Stimulated activated memory B cell treated with anti-CD40 and anti-IgM and Interleukin-4, amounts not matched to agents 10 μg/mL and 1 μg/mL and 100 μg/mL, for 72 hours (primary cell): ENCODE results near the gene PSD2.
A peak's percentile ranks its signal among the peaks of the same experiment; 100 is the strongest.
"Not testable (repeated sequence)": the region's sequence is repeated elsewhere in the genome, so short reads cannot be mapped to it uniquely, and the experiment has no call there.

Source experiments
- ATAC-seq: fragments of 150-1000 bp; cut with Tn5 transposase; 2 replicates; pipeline ENCODE4 v1.10.0; 2021
- H3K27ac Mint-ChIP-seq: one replicate; pipeline ENCODE4 v1.8.0; 2022; ENCODE audit warnings: mild to moderate bottlenecking, mixed read lengths
- H3K27me3 Mint-ChIP-seq: one replicate; pipeline ENCODE4 v1.8.0; 2022; ENCODE audit warnings: mixed read lengths
- H3K36me3 Mint-ChIP-seq: one replicate; pipeline ENCODE4 v1.8.0; 2022; ENCODE audit warnings: mixed read lengths
- H3K4me1 Mint-ChIP-seq: one replicate; pipeline ENCODE4 v1.8.0; 2022; ENCODE audit warnings: mixed read lengths
- H3K4me3 Mint-ChIP-seq: one replicate; pipeline ENCODE4 v1.8.0; 2022; ENCODE audit warnings: mild to moderate bottlenecking, moderate library complexity, mixed read lengths
- H3K9me3 Mint-ChIP-seq: one replicate; pipeline ENCODE4 v1.8.0; 2022; ENCODE audit warnings: mixed read lengths

The PSD2 gene

DNA sequence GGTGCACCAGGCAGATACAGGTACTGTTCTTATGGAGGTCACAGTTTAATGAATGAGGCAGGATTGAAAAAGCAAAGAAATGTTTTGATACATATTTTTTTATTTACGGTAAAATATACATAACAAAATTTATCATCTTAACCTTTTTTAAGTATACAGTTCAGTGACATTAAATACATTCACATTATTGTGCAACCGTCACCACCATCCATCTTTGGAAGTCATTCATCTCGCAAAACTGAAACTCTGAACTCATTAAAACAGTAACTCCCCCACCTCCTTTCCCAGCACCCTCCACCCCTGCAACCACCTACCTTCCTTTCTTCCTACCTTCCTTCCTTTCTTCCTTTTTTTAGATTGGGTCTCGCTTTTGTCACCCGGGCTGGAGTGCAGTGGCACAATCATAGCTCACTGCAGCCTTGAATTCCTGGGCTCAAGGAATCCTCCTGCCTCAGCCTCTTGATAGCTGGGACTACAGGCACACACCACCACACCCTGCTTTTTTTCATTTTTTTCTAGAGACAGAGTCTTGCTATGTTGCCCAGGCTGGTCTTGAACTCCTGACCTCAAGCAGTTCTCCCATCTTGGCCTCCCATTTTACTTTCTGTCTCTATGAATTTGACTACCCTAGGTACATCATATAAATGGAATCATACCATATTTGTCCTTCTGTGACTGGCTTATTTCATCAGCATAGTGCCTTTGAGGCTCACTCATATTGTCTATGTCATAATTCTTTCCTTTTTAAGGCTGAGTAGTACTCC lies 22.5 kb upstream of the PSD2 start:
- H3K9me3 Mint-ChIP-seq, result no peaks in the 10 kb centered on the region
- H3K4me3 Mint-ChIP-seq, result no peak overlapping the region
- no peak for ATAC-seq
- peaks cover 20% of the 10 kb centered on the region for H3K4me1 Mint-ChIP-seq
- no peaks in the 10 kb centered on the region for H3K36me3 Mint-ChIP-seq
- H3K27me3 Mint-ChIP-seq, result peaks cover 21% of the 10 kb centered on the region
- H3K27ac Mint-ChIP-seq, result no peak overlapping the region

DNA sequence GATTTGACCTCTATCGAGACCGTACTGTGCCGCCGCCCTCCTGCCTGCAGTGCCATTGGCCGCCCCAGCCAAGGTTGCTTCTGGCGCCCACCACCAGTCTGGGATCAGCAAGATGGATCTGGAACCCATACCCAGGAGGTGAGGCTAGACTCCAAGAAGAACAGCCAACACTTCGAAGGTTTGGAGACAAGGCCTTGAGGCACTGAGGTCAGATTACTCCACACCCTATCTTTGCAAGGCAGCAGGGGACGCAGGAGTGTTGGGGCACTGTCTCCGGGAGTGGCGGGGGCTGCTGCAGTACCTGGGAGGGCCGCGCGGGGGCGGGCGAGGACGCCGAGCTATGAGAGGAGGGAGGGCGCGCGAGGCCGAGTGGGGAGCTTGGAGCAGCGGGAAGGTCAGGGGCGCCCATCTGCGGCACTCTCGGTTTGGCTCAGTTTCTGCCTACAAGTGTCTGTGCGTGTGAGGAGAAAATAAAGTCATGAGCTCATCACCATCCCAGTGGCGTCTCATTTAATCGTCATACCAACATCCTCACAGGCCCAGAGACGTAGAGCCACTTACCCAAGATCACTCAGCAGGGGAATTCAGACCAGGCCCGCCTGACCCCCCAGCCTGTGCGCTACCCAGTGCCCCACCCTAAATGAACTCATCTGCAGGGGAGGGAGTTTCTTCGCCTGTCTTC lies 20.5 kb upstream of the PSD2 start:
- Mint-ChIP-seq H3K27ac (peak overlapping the region; percentile 26), H3K4me1 (peaks cover 20% of the 10 kb centered on the region), H3K4me3 (peak overlapping the region; percentile 45), H3K36me3 (no peaks in the 10 kb centered on the region), H3K27me3 (peaks cover 21% of the 10 kb centered on the region), H3K9me3 (no peaks in the 10 kb centered on the region)
- ATAC-seq, result peak; percentile 84

DNA sequence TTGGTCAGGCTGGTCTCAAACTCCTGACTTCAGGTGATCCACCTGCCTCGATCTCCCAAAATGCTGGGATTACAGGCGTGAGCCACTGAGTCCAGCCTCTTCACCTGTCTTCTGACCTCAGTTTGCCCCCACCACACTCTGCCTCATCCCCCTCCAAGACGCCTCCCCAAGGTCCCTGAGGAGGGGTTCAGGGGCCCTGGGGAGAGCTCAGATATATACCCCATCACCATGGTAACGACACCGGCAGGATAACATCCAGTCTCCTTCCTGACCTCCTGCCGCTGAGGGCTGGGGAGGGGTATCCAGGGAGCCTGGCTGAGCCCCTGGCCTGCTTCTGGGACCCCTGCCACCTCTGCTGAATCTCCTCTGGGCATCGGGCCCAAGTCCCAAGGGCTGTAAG lies 19.7 kb upstream of the PSD2 start:
- no peaks in the 10 kb centered on the region for H3K36me3 Mint-ChIP-seq
- no peak for ATAC-seq
- no peak overlapping the region for H3K4me3 Mint-ChIP-seq
- H3K9me3 Mint-ChIP-seq, result no peaks in the 10 kb centered on the region
- peak overlapping the region; percentile 26 for H3K27ac Mint-ChIP-seq
- H3K4me1 Mint-ChIP-seq, result peaks cover 20% of the 10 kb centered on the region
- H3K27me3 Mint-ChIP-seq, result peaks cover 21% of the 10 kb centered on the region

DNA sequence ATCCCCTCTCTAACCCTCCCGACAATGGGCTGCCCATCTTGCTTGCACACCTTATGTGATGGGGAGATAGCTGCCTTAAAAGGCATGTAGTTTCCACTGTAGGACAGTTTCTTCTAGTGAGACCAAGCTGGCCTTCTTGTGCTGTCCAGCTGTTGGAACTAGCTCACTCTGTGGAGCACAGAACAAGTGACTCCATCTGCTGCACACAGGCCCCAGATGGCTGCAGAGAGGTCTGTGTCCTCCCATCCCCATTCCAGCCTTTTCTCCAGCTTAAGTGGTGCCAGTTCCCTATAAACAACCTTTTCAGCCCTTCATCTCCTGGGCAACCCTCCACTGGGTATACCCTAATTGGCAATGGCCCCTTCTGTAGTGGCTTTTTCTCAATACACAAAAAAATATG lies 18.7 kb upstream of the PSD2 start:
- Mint-ChIP-seq H3K27me3 (peaks cover 21% of the 10 kb centered on the region), H3K9me3 (no peaks in the 10 kb centered on the region), H3K4me1 (peaks cover 20% of the 10 kb centered on the region), H3K27ac (no peak overlapping the region), H3K4me3 (no peak overlapping the region), H3K36me3 (no peaks in the 10 kb centered on the region)
- ATAC-seq, result no peak

DNA sequence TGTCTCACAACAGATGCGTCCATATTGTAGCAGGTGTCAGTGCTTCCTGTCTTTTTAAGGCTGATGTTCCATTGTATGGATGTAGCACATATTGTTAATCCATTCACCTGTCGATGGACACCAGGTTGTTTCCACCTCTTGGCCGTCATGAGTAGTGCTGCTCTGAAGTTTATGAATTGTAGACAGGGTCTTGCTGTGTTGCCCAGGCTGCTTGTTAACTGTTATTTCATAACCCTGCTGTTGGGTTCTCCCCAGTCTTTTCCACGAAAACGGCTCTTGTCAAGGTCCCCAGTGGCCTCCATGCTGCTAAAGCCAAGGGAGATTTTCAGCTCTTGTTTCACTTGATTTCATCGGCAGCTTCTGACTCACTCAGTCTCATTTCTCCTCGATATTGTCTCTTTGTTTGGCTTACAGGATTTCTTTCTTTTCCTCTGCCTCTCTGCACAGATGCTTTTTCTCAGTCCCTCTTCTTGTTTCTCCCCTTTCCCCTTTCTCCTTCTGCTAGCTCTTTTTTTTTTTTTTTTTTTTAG lies 12.1 kb upstream of the PSD2 start:
- no peaks in the 10 kb centered on the region for H3K36me3 Mint-ChIP-seq
- peaks cover 28% of the 10 kb centered on the region for H3K27me3 Mint-ChIP-seq
- H3K9me3 Mint-ChIP-seq, result no peaks in the 10 kb centered on the region
- ATAC-seq, result no peak
- H3K4me3 Mint-ChIP-seq, result no peak overlapping the region
- no peaks in the 10 kb centered on the region for H3K4me1 Mint-ChIP-seq
- H3K27ac Mint-ChIP-seq, result peak overlapping the region; percentile 35

DNA sequence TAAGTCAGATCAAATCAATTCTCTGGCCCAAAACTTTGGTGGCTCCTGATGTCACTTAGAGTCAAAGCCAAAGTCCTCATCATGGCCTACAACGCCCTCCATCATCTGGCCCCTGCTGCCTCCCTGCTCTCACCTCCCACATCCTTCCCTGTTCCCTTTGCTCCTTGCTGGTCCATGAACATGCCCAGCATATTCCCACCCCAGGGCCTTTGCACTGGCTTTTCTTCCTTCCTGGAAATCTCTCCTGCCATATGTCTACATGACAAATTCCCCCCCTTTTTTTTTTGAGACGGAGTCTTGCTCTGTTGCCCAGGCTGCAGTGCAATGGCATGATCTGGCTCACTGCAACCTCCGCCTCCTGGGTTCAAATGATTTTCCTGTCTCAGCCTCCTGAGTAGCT lies 11.1 kb upstream of the PSD2 start:
- no peak for ATAC-seq
- Mint-ChIP-seq H3K4me3 (no peak overlapping the region), H3K27ac (no peak overlapping the region), H3K27me3 (peaks cover 28% of the 10 kb centered on the region), H3K9me3 (no peaks in the 10 kb centered on the region), H3K4me1 (no peaks in the 10 kb centered on the region), H3K36me3 (no peaks in the 10 kb centered on the region)

DNA sequence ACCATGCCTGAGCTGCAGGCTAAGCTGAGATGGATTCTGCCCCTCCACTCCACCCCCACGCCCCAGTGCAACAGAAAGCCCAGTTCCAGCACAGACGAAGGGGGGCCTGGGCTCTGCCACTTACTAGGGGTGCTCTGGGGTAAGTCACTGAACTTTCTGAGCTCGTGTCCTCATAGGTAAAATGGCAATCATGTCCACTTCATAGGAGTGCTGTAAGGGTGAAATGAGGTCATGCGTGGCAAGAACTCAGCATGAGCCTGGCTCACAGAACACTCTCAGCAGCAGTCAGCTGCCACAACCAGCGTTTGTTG lies 8.4 kb upstream of the PSD2 start:
- H3K9me3 Mint-ChIP-seq, result no peaks in the 10 kb centered on the region
- peak; percentile 2 for ATAC-seq
- no peaks in the 10 kb centered on the region for H3K4me1 Mint-ChIP-seq
- no peaks in the 10 kb centered on the region for H3K36me3 Mint-ChIP-seq
- H3K4me3 Mint-ChIP-seq, result peak overlapping the region; percentile 2
- peaks cover 37% of the 10 kb centered on the region for H3K27me3 Mint-ChIP-seq
- H3K27ac Mint-ChIP-seq, result no peak overlapping the region

DNA sequence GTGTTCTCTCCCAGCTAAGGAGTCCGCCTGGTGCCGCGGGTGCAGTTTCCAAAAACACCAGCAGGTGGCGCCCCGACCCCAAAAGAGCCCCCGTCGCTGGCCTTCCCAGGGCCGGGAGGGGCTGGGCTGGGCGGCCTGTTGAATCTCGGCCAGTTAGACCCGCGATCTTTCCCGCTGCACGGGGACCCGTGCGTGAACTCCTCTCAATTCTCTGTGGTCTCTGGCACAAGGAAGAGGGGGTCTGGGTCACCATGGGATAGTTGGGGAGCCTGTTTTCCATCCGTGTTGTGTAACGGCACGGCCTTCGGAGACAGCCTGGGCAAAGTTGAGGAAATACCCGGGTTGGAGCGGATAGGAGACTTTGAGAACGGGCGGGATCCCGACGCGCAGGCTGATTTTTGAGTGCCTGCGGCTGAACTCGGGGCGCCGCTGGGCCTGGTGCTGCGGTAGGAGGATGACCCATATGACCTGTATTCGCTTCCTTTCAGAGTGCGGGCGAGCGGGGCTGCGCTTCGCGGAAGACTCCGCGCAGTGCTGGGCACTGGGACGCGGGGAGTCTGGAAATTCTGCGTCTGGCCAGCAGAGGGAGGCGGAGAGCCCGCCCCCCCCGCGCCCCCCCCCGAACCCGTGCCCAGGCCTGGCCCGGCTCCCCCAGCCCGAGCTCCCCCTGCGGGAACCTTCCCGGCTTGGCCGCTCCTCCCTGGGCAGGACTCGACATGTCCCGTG lies 7.9 kb upstream of the PSD2 start:
- Mint-ChIP-seq H3K27ac (no peak overlapping the region), H3K4me3 (peak overlapping the region; percentile 81), H3K4me1 (no peaks in the 10 kb centered on the region), H3K9me3 (no peaks in the 10 kb centered on the region), H3K36me3 (no peaks in the 10 kb centered on the region), H3K27me3 (peaks cover 42% of the 10 kb centered on the region)
- peak; percentile 89 for ATAC-seq

DNA sequence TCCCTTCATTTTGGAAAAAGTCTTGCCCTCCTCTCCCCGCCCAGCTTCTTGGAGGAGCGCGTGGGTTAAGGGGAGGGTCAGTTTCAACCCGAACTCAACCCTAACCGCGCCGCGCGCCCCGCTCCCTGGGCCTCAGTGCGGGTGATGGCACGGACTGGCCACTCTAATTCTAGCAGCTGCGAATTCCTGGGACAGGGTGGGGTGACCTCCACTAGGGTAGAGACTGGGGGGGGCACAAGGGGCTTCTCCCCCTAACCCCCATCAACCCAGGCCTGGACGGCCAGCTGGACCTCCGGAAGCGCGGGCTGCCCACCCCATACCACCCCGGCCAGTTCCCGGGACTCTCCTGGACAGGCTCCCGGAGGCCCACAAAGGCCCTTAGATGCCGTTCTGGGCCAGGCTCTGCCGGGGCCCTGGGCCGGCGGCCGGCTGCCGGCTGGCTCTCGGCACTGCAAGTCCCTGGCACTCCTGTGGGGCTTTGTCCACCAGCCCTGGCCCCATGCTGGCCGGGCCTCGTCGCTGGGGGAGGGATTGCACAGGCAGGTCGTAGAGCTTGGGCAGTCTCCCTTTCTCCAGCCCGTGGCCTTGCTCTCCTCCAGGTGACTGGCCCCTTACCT lies 7.2 kb upstream of the PSD2 start:
- Mint-ChIP-seq H3K27me3 (peaks cover 46% of the 10 kb centered on the region), H3K27ac (no peak overlapping the region), H3K4me3 (peak overlapping the region; percentile 17), H3K4me1 (no peaks in the 10 kb centered on the region), H3K9me3 (no peaks in the 10 kb centered on the region), H3K36me3 (no peaks in the 10 kb centered on the region)
- ATAC-seq, result peak; percentile 1

DNA sequence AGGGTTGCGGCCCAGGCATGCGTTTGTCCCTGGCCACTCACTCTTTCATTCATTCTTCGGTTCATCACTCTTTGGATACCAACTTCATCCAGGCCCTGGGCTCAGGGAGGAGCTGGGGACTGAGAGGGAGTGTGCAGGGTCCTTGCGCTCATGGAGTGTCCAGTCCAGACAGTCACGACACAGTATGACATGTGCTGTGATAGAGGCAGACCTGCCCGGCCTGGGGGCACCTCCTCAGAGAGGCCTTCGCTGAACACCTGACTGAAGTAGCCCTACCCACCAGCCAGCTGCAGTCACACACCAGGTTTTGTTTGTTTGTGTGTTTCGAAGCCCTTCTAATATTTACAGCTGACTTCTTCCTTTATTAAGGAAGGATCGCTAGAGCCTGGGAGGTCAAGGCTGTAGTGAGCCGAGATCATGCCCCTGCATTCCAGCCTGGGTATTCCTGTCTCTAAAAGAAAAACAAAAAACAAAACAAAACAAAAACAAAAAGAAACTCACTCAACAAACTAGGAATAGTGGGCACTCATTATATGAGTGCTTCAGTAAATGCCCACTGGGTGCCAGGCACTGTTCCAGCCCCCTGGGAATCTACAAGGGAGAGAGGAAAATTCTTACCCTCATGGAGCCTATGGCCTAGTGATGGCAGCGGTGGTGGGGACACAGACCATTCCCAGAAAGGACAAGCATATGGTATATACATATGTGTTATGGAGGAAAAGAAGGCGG lies 6.3 kb upstream of the PSD2 start:
- Mint-ChIP-seq H3K27me3 (peaks cover 42% of the 10 kb centered on the region), H3K36me3 (no peaks in the 10 kb centered on the region), H3K4me3 (peak overlapping the region; percentile 24), H3K27ac (no peak overlapping the region), H3K4me1 (no peaks in the 10 kb centered on the region), H3K9me3 (no peaks in the 10 kb centered on the region)
- no peak for ATAC-seq

DNA sequence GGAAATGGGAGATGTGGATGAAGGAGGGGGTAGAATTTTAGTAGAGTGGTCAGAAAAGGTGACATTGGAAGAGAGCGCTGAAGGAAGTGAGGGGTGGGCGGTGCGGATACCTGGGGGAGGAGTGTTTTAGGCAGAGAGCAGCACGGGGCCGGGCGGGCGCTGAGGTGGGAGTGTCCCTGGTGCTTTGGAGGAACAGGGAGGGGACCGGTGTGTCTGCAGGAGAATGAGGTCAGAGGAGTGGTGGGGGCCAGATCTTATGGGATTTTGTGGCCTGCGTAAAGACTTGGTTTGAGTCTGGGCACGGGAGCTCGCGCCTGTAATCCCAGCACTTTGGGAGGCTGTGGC lies 5.8 kb upstream of the PSD2 start:
- Mint-ChIP-seq H3K27me3 (peaks cover 42% of the 10 kb centered on the region), H3K27ac (no peak overlapping the region), H3K4me1 (no peaks in the 10 kb centered on the region), H3K4me3 (no peak overlapping the region), H3K9me3 (no peaks in the 10 kb centered on the region), H3K36me3 (no peaks in the 10 kb centered on the region)
- ATAC-seq, result no peak

DNA sequence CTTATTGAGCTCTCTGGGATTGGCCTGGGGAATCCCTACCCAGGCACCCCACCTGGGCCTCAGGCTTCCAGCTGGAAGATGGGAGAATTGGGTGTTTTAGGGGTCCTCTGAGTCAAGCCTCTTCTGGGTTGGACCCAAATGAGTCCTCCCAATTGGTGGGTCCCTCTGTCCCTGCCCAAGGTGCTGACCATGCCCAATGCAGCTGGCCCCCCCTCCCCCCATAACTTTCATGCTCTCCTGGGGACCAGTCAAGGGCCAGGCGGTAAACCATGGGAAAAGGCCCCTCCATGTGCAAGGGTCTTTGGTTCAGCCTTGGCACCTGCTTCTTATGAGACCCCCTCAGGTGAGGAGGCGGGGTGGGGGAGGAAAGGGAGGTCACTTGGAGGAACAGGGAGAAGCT lies 3.4 kb upstream of the PSD2 start:
- Mint-ChIP-seq H3K36me3 (no peaks in the 10 kb centered on the region), H3K27me3 (peaks cover 48% of the 10 kb centered on the region)

DNA sequence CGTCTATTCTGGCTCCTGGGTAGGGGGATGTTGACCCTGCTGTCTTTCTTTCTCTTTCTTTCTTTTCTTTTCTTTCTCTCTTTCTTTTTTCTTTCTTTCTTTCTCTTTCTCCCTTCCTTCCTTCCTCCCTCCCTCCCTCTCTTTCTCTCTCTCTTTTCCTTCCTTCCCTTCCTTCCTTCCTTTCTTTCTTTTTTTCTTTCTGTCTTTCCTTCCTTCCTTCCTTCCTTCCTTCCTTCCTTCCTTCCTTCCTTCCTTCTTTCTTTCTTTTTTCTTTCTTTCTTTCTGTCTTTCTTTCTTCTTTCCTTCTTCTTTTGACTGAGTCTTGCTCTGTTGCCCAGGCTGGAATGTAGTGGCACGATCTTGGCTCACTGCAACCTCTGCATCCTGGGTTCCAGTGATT lies 3.0 kb upstream of the PSD2 start:
- ATAC-seq, result not testable (repeated sequence)
- peaks cover 52% of the 10 kb centered on the region for H3K27me3 Mint-ChIP-seq

More for the DNA sequence above, 3.4 kb upstream of the PSD2 start:
- Mint-ChIP-seq H3K4me3 (no peak overlapping the region), H3K4me1 (peaks cover 6% of the 10 kb centered on the region), H3K27ac (no peak overlapping the region), H3K9me3 (no peaks in the 10 kb centered on the region)
- ATAC-seq, result no peak

DNA sequence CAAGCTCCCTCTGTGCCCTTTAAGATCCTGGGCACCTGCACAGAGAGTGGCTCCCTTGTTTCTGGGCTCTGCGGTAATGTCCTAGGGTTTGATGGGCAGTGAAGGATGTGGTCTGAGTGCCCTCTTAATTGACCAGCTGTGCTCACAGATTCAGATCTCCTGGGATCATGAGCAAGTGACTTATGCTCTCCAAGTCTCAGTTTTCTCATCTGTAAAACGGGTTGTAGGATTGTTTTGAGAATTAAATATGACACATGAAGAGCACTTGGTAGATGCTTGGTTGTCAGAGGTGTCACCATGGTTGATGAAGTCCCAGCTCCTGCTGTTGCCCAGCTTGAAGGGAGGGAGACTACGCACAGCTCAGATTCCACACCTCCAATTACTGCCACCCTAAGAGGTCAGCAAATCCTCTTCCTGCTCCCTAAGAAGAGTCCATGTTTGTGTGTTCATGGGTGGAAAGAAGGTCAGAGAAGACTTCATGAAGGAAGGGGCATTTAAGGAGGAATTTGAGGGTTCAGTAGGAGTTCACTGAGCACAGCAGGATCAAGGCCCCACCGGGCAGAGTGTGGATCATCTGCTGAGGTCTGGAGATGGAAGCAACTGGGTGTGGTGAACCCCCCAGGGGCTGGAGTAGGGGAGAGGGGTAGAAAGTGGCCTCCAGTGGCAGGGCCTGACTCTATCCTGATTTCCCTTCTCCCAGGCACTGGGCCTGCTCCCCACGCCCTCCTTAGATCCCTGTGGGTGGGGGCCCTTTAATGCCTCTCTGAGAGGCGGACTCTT lies 1.4 kb upstream of the PSD2 start:
- Mint-ChIP-seq H3K27me3 (peaks cover 68% of the 10 kb centered on the region), H3K9me3 (no peaks in the 10 kb centered on the region), H3K4me1 (peaks cover 6% of the 10 kb centered on the region), H3K4me3 (no peak overlapping the region), H3K36me3 (no peaks in the 10 kb centered on the region), H3K27ac (no peak overlapping the region)
- no peak for ATAC-seq

More for the DNA sequence above, 3.0 kb upstream of the PSD2 start:
- H3K9me3 Mint-ChIP-seq, H3K36me3 Mint-ChIP-seq, H3K4me3 Mint-ChIP-seq, H3K27ac Mint-ChIP-seq, H3K4me1 Mint-ChIP-seq: not testable (repeated sequence)
